Measurements from ENCODE around the gene ETV5. TPM values are rescaled to one million over a fixed set of nuclear protein-coding genes. Genes with fewer than 3 reads are reported as not detected.

ETV5 gene
- total and polyA plus RNA-seq, 4 donors = 3.3 to 14.9 (median 5.5) TPM

DNA sequence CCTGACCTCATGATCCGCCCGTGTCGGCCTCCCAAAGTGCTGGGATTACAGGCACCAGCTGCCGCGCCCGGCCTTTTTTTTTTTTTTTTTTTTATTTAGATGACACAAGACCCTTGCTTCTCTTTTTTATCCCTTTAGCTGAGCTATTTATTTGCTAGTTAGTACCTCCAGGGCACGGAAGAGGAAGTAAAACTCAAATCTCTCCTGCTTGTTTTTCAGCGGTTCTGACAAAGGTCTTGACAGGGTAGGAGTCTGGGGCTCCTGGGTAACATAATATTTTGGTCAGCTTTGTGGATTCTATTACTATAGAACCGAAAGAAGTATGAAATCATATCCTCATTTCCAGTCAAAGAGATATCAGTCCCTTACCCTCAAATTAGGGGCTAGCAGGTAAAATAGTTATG is 44.0 kb upstream of the ETV5 start:
- Histone ChIP-seq H3K4me3 (ENCODE audit: low read depth in 1 of 3, low read length in 3 of 3) (no peak overlapping the region), H3K4me1 (ENCODE audit: control insufficient read depth in 4 of 4, insufficient read depth in 4 of 4, low read length in 3 of 4) (no peaks in the 10 kb centered on the region), H3K36me3 (ENCODE audit: control insufficient read depth in 4 of 4, insufficient read depth in 3 of 4, low read depth in 1 of 4, low read length in 3 of 4) (no peaks in the 10 kb centered on the region), H3K27me3 (ENCODE audit: control insufficient read depth in 4 of 4, insufficient read depth in 4 of 4, low read length in 3 of 4) (no peaks in the 10 kb centered on the region), H3K9me3 (ENCODE audit: control insufficient read depth in 4 of 4, low read length in 3 of 4) (no peaks in the 10 kb centered on the region), H3K9ac (ENCODE audit: low read depth in 1 of 2, low read length in 2 of 2) (no peak overlapping the region), H3K27ac (ENCODE audit: low read depth in 1 of 2, low read length in 2 of 2) (no peak overlapping the region)
- 78% methylated on average over 9 of the region's 9 CpGs for WGBS
- DNase-seq (ENCODE audit: low spot score) = no peak
- TF ChIP-seq JUND (IDR thresholded peaks at IDR 0.05) = no peak
- TF ChIP-seq NR2F2 (IDR thresholded peaks at IDR 0.05) = no peak
- TF ChIP-seq, protein P1, sequence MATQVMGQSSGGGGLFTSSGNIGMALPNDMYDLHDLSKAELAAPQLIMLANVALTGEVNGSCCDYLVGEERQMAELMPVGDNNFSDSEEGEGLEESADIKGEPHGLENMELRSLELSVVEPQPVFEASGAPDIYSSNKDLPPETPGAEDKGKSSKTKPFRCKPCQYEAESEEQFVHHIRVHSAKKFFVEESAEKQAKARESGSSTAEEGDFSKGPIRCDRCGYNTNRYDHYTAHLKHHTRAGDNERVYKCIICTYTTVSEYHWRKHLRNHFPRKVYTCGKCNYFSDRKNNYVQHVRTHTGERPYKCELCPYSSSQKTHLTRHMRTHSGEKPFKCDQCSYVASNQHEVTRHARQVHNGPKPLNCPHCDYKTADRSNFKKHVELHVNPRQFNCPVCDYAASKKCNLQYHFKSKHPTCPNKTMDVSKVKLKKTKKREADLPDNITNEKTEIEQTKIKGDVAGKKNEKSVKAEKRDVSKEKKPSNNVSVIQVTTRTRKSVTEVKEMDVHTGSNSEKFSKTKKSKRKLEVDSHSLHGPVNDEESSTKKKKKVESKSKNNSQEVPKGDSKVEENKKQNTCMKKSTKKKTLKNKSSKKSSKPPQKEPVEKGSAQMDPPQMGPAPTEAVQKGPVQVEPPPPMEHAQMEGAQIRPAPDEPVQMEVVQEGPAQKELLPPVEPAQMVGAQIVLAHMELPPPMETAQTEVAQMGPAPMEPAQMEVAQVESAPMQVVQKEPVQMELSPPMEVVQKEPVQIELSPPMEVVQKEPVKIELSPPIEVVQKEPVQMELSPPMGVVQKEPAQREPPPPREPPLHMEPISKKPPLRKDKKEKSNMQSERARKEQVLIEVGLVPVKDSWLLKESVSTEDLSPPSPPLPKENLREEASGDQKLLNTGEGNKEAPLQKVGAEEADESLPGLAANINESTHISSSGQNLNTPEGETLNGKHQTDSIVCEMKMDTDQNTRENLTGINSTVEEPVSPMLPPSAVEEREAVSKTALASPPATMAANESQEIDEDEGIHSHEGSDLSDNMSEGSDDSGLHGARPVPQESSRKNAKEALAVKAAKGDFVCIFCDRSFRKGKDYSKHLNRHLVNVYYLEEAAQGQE (IDR thresholded peaks at IDR 0.05) = no peak
- no peak for TF ChIP-seq HNF4A (conservative IDR thresholded peaks at IDR 0.05)
- TF ChIP-seq HNF4G (IDR thresholded peaks at IDR 0.05) = no peak
- TF ChIP-seq, protein P2, sequence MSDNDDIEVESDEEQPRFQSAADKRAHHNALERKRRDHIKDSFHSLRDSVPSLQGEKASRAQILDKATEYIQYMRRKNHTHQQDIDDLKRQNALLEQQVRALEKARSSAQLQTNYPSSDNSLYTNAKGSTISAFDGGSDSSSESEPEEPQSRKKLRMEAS (IDR thresholded peaks at IDR 0.05) = no peak
- TF ChIP-seq YY1 (IDR thresholded peaks at IDR 0.05) = no peak
- no peak for TF ChIP-seq EGR1 (IDR thresholded peaks at IDR 0.05; ENCODE audit: low read depth in 2 of 2)
- TF ChIP-seq RXRA (IDR thresholded peaks at IDR 0.05) = no peak
- TF ChIP-seq FOXA2 (IDR thresholded peaks at IDR 0.05) = no peak
- no peak for TF ChIP-seq FOXA1 (IDR thresholded peaks at IDR 0.05)
- TF ChIP-seq, protein P3, sequence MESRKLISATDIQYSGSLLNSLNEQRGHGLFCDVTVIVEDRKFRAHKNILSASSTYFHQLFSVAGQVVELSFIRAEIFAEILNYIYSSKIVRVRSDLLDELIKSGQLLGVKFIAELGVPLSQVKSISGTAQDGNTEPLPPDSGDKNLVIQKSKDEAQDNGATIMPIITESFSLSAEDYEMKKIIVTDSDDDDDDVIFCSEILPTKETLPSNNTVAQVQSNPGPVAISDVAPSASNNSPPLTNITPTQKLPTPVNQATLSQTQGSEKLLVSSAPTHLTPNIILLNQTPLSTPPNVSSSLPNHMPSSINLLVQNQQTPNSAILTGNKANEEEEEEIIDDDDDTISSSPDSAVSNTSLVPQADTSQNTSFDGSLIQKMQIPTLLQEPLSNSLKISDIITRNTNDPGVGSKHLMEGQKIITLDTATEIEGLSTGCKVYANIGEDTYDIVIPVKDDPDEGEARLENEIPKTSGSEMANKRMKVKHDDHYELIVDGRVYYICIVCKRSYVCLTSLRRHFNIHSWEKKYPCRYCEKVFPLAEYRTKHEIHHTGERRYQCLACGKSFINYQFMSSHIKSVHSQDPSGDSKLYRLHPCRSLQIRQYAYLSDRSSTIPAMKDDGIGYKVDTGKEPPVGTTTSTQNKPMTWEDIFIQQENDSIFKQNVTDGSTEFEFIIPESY (IDR thresholded peaks at IDR 0.05) = no peak
- TF ChIP-seq TAF1 (conservative IDR thresholded peaks at IDR 0.05) = no peak
- TF ChIP-seq, protein P4, sequence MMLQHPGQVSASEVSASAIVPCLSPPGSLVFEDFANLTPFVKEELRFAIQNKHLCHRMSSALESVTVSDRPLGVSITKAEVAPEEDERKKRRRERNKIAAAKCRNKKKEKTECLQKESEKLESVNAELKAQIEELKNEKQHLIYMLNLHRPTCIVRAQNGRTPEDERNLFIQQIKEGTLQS (IDR thresholded peaks at IDR 0.05) = no peak
- no peak for TF ChIP-seq RAD21 (IDR thresholded peaks at IDR 0.05)
- no peak for TF ChIP-seq GABPA (IDR thresholded peaks at IDR 0.05 in 1 of 2, conservative IDR thresholded peaks at IDR 0.05 in 1 of 2)
- TF ChIP-seq, protein P5, sequence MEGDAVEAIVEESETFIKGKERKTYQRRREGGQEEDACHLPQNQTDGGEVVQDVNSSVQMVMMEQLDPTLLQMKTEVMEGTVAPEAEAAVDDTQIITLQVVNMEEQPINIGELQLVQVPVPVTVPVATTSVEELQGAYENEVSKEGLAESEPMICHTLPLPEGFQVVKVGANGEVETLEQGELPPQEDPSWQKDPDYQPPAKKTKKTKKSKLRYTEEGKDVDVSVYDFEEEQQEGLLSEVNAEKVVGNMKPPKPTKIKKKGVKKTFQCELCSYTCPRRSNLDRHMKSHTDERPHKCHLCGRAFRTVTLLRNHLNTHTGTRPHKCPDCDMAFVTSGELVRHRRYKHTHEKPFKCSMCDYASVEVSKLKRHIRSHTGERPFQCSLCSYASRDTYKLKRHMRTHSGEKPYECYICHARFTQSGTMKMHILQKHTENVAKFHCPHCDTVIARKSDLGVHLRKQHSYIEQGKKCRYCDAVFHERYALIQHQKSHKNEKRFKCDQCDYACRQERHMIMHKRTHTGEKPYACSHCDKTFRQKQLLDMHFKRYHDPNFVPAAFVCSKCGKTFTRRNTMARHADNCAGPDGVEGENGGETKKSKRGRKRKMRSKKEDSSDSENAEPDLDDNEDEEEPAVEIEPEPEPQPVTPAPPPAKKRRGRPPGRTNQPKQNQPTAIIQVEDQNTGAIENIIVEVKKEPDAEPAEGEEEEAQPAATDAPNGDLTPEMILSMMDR (IDR thresholded peaks at IDR 0.05; ENCODE audit: low read depth, low read length, missing input control) = no peak
- no peak for TF ChIP-seq SP1 (IDR thresholded peaks at IDR 0.05)
